ENCODE data around the gene FHL1. TPM values are rescaled to one million over a fixed set of nuclear protein-coding genes. Genes with fewer than 3 reads are reported as not detected.
"Not testable (repeated sequence)": the region's sequence is repeated elsewhere in the genome, so short reads cannot be mapped to it uniquely, and the experiment has no call there.

The FHL1 gene
- total and polyA plus RNA-seq, 12 donors, result 367 to 3,919 (median 2,586) TPM

- WGBS, 2 donors, result 90 to 92% methylated on average over 8 of the region's 8 CpGs
- Histone ChIP-seq H3K27me3 (peaks cover 0 to 14% (median 0%) of the 10 kb centered on the region in 7 donors), H3K4me3 (no peak overlapping the region), H3K27ac (no peak overlapping the region), H3K36me3 (peaks cover 0 to 99% (median 6%) of the 10 kb centered on the region in 9 donors), H3K9me3 (no peaks in the 10 kb centered on the region), H3K4me1 (peaks cover 0 to 5% (median 0%) of the 10 kb centered on the region in 9 donors)
- ATAC-seq, result no peak
- no peak for TF ChIP-seq CTCF (IDR thresholded peaks at IDR 0.05)
- intact Hi-C loops (cut with DNase I), result no loop called here
- DNase-seq, result no peak
Measured at GRCh38 chrX:136227948-136228838, 80.9 kb downstream of the FHL1 start.

- H3K27ac ChIP-seq, result no peak overlapping the region
- 69 to 70% methylated on average over 3 of the region's 3 CpGs for WGBS, 2 donors
- H3K4me3 ChIP-seq, result no peak overlapping the region
- peaks cover 0 to 5% (median 0%) of the 10 kb centered on the region in 9 donors for H3K4me1 ChIP-seq
- no peak for TF ChIP-seq CTCF (IDR thresholded peaks at IDR 0.05)
- DNase-seq (no peak), ATAC-seq (no peak)
- intact Hi-C loops (cut with DNase I), result no loop called here
- H3K9me3 ChIP-seq, result no peaks in the 10 kb centered on the region
- peaks cover 0 to 94% (median 6%) of the 10 kb centered on the region in 9 donors for H3K36me3 ChIP-seq
- peaks cover 0 to 16% (median 0%) of the 10 kb centered on the region in 7 donors for H3K27me3 ChIP-seq
Measured at GRCh38 chrX:136228839-136229207, 81.5 kb downstream of the FHL1 start.

GRCh38 chrX:136237074-136237473 lies 89.7 kb downstream of the FHL1 start:
- Histone ChIP-seq H3K27me3 (peaks cover 0 to 7% (median 0%) of the 10 kb centered on the region in 7 donors), H3K27ac (no peak overlapping the region), H3K9me3 (no peaks in the 10 kb centered on the region), H3K4me1 (no peaks in the 10 kb centered on the region), H3K36me3 (peaks cover 0 to 93% (median 9%) of the 10 kb centered on the region in 9 donors), H3K4me3 (no peak overlapping the region)
- ATAC-seq (no peak), DNase-seq (no peak)
- intact Hi-C loops (cut with DNase I), result no loop called here
- no peak for TF ChIP-seq CTCF (IDR thresholded peaks at IDR 0.05)
- 87 to 92% methylated on average over 3 of the region's 3 CpGs for WGBS, 2 donors

- intact Hi-C loops (cut with DNase I), result not testable (repeated sequence)
Measured at GRCh38 chrX:136237849-136238248, 90.5 kb downstream of the FHL1 start.

GRCh38 chrX:136246201-136246600 lies 98.9 kb downstream of the FHL1 start:
- Histone ChIP-seq H3K4me1 (peaks cover 0 to 10% (median 5%) of the 10 kb centered on the region in 9 donors), H3K9me3 (no peaks in the 10 kb centered on the region), H3K36me3 (peaks cover 0 to 52% (median 0%) of the 10 kb centered on the region in 9 donors), H3K27me3 (peaks cover 0 to 28% (median 0%) of the 10 kb centered on the region in 7 donors), H3K27ac (no peak overlapping the region), H3K4me3 (no peak overlapping the region)
- DNase-seq (no peak), ATAC-seq (no peak)
- WGBS, 2 donors, result 77 to 81% methylated on average over 6 of the region's 6 CpGs
- intact Hi-C loops (cut with DNase I), result no loop called here
- no peak for TF ChIP-seq CTCF (IDR thresholded peaks at IDR 0.05)

More at GRCh38 chrX:136237849-136238248, 90.5 kb downstream of the FHL1 start:
- not testable (repeated sequence) for H3K9me3 ChIP-seq, H3K27ac ChIP-seq, DNase-seq, H3K4me3 ChIP-seq, ATAC-seq, H3K27me3 ChIP-seq, H3K4me1 ChIP-seq
- 98 to 100% methylated on average over 2 to 3 of the region's 4 CpGs for WGBS, 2 donors
- peaks cover 0 to 93% (median 9%) of the 10 kb centered on the region in 9 donors for H3K36me3 ChIP-seq

Measured in heart right ventricle (tissue), 16 donors.